ENCODE measurements around the gene SCO2. TPM values are rescaled to one million over a fixed set of nuclear protein-coding genes. Genes with fewer than 3 reads are reported as not detected.

SCO2 gene
- total RNA-seq, 4 donors from 2014 or later: 5.1 to 63.6 (median 5.9) TPM; not detected in 1

GRCh38 chr22:50506611-50507420, 18.6 kb downstream of the SCO2 start:
- in situ Hi-C loops (cut with MboI; ENCODE audit: low pct_ligation_motif_present in 1 of 4, low pct_unique_long_range_greater_than_20kb in 1 of 4, low sequenced_read_pairs in 3 of 4) (no loop called here), intact Hi-C loops (cut with DNase I; ENCODE audit: low total_unique reads) (no loop called here)
- H3K36me3 ChIP-seq: peaks cover 0 to 4% (median 0%) of the 10 kb centered on the region in 4 donors
- peak overlapping the region; percentile 87 to 96 (median 90) for H3K27ac ChIP-seq
- H3K27me3 ChIP-seq: no peaks in the 10 kb centered on the region
- no peak for TF ChIP-seq POLR2AphosphoS5 (IDR thresholded peaks at IDR 0.05)
- no peak for TF ChIP-seq EP300 (IDR thresholded peaks at IDR 0.05; ENCODE audit: low read depth)
- TF ChIP-seq, protein P1, sequence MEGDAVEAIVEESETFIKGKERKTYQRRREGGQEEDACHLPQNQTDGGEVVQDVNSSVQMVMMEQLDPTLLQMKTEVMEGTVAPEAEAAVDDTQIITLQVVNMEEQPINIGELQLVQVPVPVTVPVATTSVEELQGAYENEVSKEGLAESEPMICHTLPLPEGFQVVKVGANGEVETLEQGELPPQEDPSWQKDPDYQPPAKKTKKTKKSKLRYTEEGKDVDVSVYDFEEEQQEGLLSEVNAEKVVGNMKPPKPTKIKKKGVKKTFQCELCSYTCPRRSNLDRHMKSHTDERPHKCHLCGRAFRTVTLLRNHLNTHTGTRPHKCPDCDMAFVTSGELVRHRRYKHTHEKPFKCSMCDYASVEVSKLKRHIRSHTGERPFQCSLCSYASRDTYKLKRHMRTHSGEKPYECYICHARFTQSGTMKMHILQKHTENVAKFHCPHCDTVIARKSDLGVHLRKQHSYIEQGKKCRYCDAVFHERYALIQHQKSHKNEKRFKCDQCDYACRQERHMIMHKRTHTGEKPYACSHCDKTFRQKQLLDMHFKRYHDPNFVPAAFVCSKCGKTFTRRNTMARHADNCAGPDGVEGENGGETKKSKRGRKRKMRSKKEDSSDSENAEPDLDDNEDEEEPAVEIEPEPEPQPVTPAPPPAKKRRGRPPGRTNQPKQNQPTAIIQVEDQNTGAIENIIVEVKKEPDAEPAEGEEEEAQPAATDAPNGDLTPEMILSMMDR (IDR thresholded peaks at IDR 0.05): no peak
- no peak for TF ChIP-seq POLR2A (IDR thresholded peaks at IDR 0.05)
- DNase-seq: no peak
- peak overlapping the region; percentile 59 to 98 (median 93) for H3K4me3 ChIP-seq
- H3K9me3 ChIP-seq: no peaks in the 10 kb centered on the region
- WGBS, 2 donors (ENCODE audit: low coverage in 1 of 2): 29% methylated on average over 18 of the region's 21 CpGs; no CpG with 5 or more reads in 1 of the 2 donors
- peaks cover 8 to 30% (median 21%) of the 10 kb centered on the region in 4 donors for H3K4me1 ChIP-seq

DNA sequence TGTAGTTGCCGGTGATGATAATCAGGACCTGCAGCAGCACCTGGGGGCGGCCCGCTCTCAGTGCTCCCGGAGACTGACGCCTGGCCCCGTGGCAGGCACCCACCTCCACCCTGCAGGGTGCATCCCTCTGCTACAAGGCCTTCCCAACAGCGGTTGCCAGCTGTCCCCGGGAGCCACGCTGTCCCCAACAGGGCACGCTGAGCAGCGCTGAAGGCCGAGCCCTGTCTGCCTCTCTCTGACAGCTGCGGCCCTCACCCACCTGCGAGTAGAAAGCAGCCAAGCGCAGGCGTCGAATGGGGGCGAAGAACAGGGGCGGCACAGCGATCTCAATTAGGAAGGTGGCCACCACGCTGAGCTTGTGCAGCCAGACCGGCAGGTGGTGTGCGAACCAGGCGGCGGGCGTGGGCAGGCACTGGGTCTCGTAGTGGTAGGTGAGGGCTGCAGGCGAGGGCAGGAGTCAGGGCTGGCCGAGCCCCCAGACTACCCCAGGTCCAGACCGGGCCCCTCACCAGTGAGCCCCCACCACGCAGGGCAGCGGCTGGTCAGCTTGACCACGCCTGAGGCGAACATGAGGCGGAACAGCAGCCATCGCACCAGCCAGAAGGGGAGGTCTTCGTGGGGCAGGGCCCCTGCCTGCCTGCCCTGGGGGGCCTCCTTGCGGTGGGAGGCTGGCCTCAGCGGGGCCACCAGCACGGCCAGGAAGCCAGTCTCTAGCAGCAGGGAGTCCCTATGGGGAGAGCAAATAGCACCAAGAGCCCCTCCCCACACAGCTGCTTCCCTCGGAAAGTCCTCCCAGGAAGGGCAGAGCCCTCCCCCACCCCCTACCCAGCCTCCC, 19.4 kb downstream of the SCO2 start:
- Histone ChIP-seq H3K9me3 (no peaks in the 10 kb centered on the region), H3K27me3 (no peaks in the 10 kb centered on the region), H3K27ac (no peak overlapping the region), H3K36me3 (peaks cover 0 to 4% (median 0%) of the 10 kb centered on the region in 4 donors), H3K4me3 (peak overlapping the region in 1 of 4 donors; percentile 97), H3K4me1 (peaks cover 8 to 30% (median 21%) of the 10 kb centered on the region in 4 donors)
- WGBS, 2 donors (ENCODE audit: low coverage in 1 of 2): 90 to 94% methylated on average over 2 to 40 of the region's 41 CpGs
- intact Hi-C loops (cut with DNase I; ENCODE audit: low total_unique reads): no loop called here
- TF ChIP-seq POLR2AphosphoS5 (IDR thresholded peaks at IDR 0.05): no peak
- no peak for TF ChIP-seq EP300 (IDR thresholded peaks at IDR 0.05; ENCODE audit: low read depth)
- TF ChIP-seq, protein P1 (IDR thresholded peaks at IDR 0.05): no peak
- no peak for TF ChIP-seq POLR2A (IDR thresholded peaks at IDR 0.05)
- in situ Hi-C loops (cut with MboI; ENCODE audit: low pct_ligation_motif_present in 1 of 4, low pct_unique_long_range_greater_than_20kb in 1 of 4, low sequenced_read_pairs in 3 of 4): no loop called here
- DNase-seq: no peak

DNA sequence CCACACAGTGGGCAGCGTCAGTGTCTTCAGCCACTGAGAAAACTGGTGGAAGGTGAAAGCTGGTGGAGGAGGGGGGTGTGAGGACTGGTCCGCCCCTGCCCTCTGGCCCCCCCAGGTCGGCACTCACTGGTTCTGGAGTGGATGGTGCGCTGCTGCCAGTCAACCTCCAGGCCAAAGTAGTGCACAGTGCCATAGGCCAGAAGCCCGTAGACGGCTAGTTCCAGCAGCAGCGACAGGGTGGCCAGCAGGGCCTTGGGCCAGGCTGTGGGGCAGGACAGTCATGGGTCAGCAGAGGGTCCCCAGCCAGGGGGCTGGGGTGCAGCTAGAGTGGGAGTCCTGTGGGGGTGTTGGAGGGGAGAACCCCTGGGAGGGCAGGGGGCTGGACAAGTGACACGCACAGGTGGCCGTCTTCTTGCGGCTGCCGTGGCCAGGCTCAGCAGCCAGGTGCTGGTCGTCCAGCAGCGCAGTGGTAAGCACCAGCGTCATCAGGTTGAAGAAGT, 20.1 kb downstream of the SCO2 start:
- Histone ChIP-seq H3K9me3 (no peaks in the 10 kb centered on the region), H3K4me3 (no peak overlapping the region), H3K27me3 (no peaks in the 10 kb centered on the region), H3K27ac (no peak overlapping the region), H3K36me3 (peaks cover 0 to 4% (median 0%) of the 10 kb centered on the region in 4 donors), H3K4me1 (peaks cover 8 to 30% (median 21%) of the 10 kb centered on the region in 4 donors)
- intact Hi-C loops (cut with DNase I; ENCODE audit: low total_unique reads): no loop called here
- TF ChIP-seq EP300 (IDR thresholded peaks at IDR 0.05; ENCODE audit: low read depth) (no peak), POLR2AphosphoS5 (IDR thresholded peaks at IDR 0.05) (no peak), POLR2A (IDR thresholded peaks at IDR 0.05) (no peak)
- TF ChIP-seq, protein P1 (IDR thresholded peaks at IDR 0.05): no peak
- in situ Hi-C loops (cut with MboI; ENCODE audit: low pct_ligation_motif_present in 1 of 4, low pct_unique_long_range_greater_than_20kb in 1 of 4, low sequenced_read_pairs in 3 of 4): no loop called here
- 92% methylated on average over 14 of the region's 14 CpGs; no CpG with 5 or more reads in 1 of the 2 donors for WGBS, 2 donors (ENCODE audit: low coverage in 1 of 2)
- no peak for DNase-seq

Data from transverse colon (tissue), 4 donors.